Loucy (cell line): ENCODE measurements around the gene COL21A1.

ENCODE experiments used
- EZH2phosphoT487 ChIP-seq: fragments of 200-600 bp; IDR thresholded peaks from 2 replicates; pipeline ENCODE4 v1.6.1; 2018; ENCODE audit warnings: antibody characterized with exemption, mild to moderate bottlenecking, moderate library complexity, borderline replicate concordance
- TF ChIP-seq, protein P1 (sequence below): fragments of 200-600 bp; sonication (generic); conservative IDR thresholded peaks from 2 replicates; pipeline ENCODE4 v1.5.1; 2014; ENCODE audit warnings: mild to moderate bottlenecking, antibody characterized with exemption, low read length

DNA sequence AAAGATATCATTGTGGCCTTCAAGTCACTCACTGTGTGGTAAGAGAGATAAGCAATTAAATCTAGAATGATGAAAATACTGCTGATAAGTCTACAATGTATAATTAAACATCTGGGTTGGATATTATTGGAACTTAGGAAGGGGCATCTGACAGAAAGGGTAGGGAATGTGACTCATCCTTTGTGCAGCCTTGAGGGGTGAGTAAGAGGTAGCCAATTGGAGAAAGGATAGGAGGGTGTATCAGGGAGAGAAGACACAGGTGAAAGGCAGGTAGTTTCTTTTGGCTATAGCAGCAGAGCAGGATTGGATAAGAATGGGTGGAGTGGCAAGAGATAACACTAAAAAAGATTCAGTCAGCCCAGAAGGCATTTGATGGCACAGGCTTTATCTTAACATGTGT is 182.0 kb downstream of the COL21A1 start:
- TF ChIP-seq, protein P1, sequence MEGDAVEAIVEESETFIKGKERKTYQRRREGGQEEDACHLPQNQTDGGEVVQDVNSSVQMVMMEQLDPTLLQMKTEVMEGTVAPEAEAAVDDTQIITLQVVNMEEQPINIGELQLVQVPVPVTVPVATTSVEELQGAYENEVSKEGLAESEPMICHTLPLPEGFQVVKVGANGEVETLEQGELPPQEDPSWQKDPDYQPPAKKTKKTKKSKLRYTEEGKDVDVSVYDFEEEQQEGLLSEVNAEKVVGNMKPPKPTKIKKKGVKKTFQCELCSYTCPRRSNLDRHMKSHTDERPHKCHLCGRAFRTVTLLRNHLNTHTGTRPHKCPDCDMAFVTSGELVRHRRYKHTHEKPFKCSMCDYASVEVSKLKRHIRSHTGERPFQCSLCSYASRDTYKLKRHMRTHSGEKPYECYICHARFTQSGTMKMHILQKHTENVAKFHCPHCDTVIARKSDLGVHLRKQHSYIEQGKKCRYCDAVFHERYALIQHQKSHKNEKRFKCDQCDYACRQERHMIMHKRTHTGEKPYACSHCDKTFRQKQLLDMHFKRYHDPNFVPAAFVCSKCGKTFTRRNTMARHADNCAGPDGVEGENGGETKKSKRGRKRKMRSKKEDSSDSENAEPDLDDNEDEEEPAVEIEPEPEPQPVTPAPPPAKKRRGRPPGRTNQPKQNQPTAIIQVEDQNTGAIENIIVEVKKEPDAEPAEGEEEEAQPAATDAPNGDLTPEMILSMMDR, result no peak
- TF ChIP-seq EZH2phosphoT487, result no peak
